ENCODE results near the gene LRRC27. TPM values are rescaled to one million over a fixed set of nuclear protein-coding genes. Genes with fewer than 3 reads are reported as not detected.

Gene LRRC27
- total and polyA plus RNA-seq, 2 of the 4 experiments (the other 2 are of a cell fraction): 3.8 to 5.3 TPM

- no peak overlapping the region for H3K18ac ChIP-seq (ENCODE audit: low read depth, low read length)
- peaks cover 21% of the 10 kb centered on the region for H3K4me1 ChIP-seq (ENCODE audit: control insufficient read depth, insufficient read depth, low read length)
- H2AFZ ChIP-seq (replicated peaks; ENCODE audit: low read length, poor library complexity): peak overlapping the region; percentile 81
- no peak overlapping the region for H4K5ac ChIP-seq (ENCODE audit: low read depth, low read length)
- dilution Hi-C loops (cut with HindIII; ENCODE audit: low sequenced_read_pairs, unreplicated experiment): no loop called here
- peak overlapping the region; percentile 86 for H3K4me3 ChIP-seq (ENCODE audit: insufficient read depth, low read depth, low read length)
- no peaks in the 10 kb centered on the region for H3K9me3 ChIP-seq (ENCODE audit: control insufficient read depth, insufficient read depth, low read length)
- H2BK20ac ChIP-seq (ENCODE audit: low read depth, low read length): no peak overlapping the region
- H3K9ac ChIP-seq (ENCODE audit: low read depth, low read length): 0 out of 2 replicates have a peak overlapping the region, but pooled peaks have one; percentile 13
- no peak overlapping the region for H4K91ac ChIP-seq (ENCODE audit: insufficient read depth, low read depth, low read length)
- no peaks in the 10 kb centered on the region for H3K36me3 ChIP-seq (ENCODE audit: control insufficient read depth, insufficient read depth, low read length)
- H2BK15ac ChIP-seq (ENCODE audit: low read depth, low read length): no peak overlapping the region
- ChIA-PET POLR2A (ENCODE audit: unreplicated experiment) (no interaction called here), CTCF (no interaction called here)
- H3K79me1 ChIP-seq (ENCODE audit: low read depth in 1 of 2, low read length in 2 of 2): peaks cover 6 to 21% of the 10 kb centered on the region in 2 experiments; a peak in 3 of 4 replicates
- ATAC-seq (ENCODE audit: low read depth) (peak; percentile 4), DNase-seq (no peak)
- BruUV-seq (replicated peaks): no TSS peak
- intact Hi-C loops (cut with micrococcal nuclease): loop anchor here (5.0 kb wide), 1 partner anchor 121 kb away; no protein-coding TSS in a partner anchor
- H3K4ac ChIP-seq (ENCODE audit: low read depth, low read length): no peak overlapping the region
- no peak overlapping the region for H2BK120ac ChIP-seq (ENCODE audit: low read depth, low read length)
- H3K56ac ChIP-seq (ENCODE audit: extremely low read depth, insufficient read depth, low read length): no peak overlapping the region
- peak overlapping the region; percentile 20; the same call in 1 of the 2 replicates for H3K4me2 ChIP-seq (ENCODE audit: low read depth, low read length)
- H4K8ac ChIP-seq (ENCODE audit: low read depth in 2 of 2, low read length in 2 of 2): no peak overlapping the region
- no peak overlapping the region for H3K27ac ChIP-seq (ENCODE audit: insufficient read depth, low read length)
- H3K9me1 ChIP-seq (ENCODE audit: insufficient read depth, low read length): peaks cover 14% of the 10 kb centered on the region; the same call in 1 of the 2 replicates
- H4K20me1 ChIP-seq (ENCODE audit: insufficient read depth, low read length): peaks cover 3% of the 10 kb centered on the region
- 71% methylated on average over 8 of the region's 71 CpGs; no CpG with 5 or more reads in 1 of the 2 experiments for WGBS, 2 experiments (ENCODE audit: extremely low coverage in 2 of 2, insufficient read length in 1 of 2)
- peak overlapping the region; percentile 24; the same call in 1 of the 2 replicates for H2AK5ac ChIP-seq (ENCODE audit: low read depth, low read length)
- no peaks in the 10 kb centered on the region for H3K27me3 ChIP-seq (ENCODE audit: control insufficient read depth, insufficient read depth, low read length)
- no peak overlapping the region for H3K23ac ChIP-seq (ENCODE audit: low read depth, low read length)
- no peak overlapping the region for H3K14ac ChIP-seq (replicated peaks; ENCODE audit: low read depth, low read length)
- no peak overlapping the region for H2BK5ac ChIP-seq (ENCODE audit: low read depth, low read length, poor library complexity, severe bottlenecking)
- peak overlapping the region; percentile 82 for H2AK9ac ChIP-seq (replicated peaks; ENCODE audit: low read depth, low read length, poor library complexity)
- TF ChIP-seq ELK1 (IDR thresholded peaks at IDR 0.05; ENCODE audit: borderline replicate concordance, low read depth, low read length) (no peak), CEBPB (IDR thresholded peaks at IDR 0.05; ENCODE audit: low read depth, low read length) (no peak), SMC3 (IDR thresholded peaks at IDR 0.05; ENCODE audit: low read depth, low read length) (no peak), MAFK (IDR thresholded peaks at IDR 0.05; ENCODE audit: low read depth, low read length) (no peak), MXI1 (IDR thresholded peaks at IDR 0.05; ENCODE audit: borderline replicate concordance, low read depth, low read length) (no peak), USF2 (IDR thresholded peaks at IDR 0.05; ENCODE audit: low read depth, low read length) (no peak), BHLHE40 (IDR thresholded peaks at IDR 0.05; ENCODE audit: low read depth, low read length) (no peak), RCOR1 (IDR thresholded peaks at IDR 0.05; ENCODE audit: insufficient replicate concordance, low read length) (no peak), CHD1 (IDR thresholded peaks at IDR 0.05; ENCODE audit: low read depth, low read length) (no peak), POLR2A (IDR thresholded peaks at IDR 0.05; ENCODE audit: low read depth, low read length) (no peak), MAZ (IDR thresholded peaks at IDR 0.05; ENCODE audit: borderline replicate concordance, low read depth, low read length) (no peak), RFX5 (IDR thresholded peaks at IDR 0.05; ENCODE audit: low read depth, low read length) (no peak), FOS (IDR thresholded peaks at IDR 0.05; ENCODE audit: low read depth, low read length) (no peak), CTCF (conservative IDR thresholded peaks at IDR 0.05; ENCODE audit: low read depth, low read length) (no peak)
- in situ Hi-C loops (cut with MboI; ENCODE audit: low sequenced_read_pairs): loop anchor here (10.0 kb wide), 1 partner anchor 239 kb away; no protein-coding TSS in a partner anchor
These were observed 63.9 kb downstream of the LRRC27 start for GRCh38 chr10:132395704-132396493.
